GM12875 (cell line): ENCODE measurements around the gene RAB11FIP5.

Experiments
- H3K4me3 ChIP-seq: one replicate; pipeline ENCODE4 v1.5.1; 2011; ENCODE audit warnings: low read depth, low read length, control low read depth
- TF ChIP-seq, protein P1 (sequence below): IDR thresholded peaks from 2 replicates; pipeline ENCODE4 v1.5.1; 2011; ENCODE audit warnings: low read depth, mild to moderate bottlenecking, control low read depth, inconsistent platforms, low read length, moderate library complexity, borderline replicate concordance; ENCODE audit not compliant: insufficient read depth

The RAB11FIP5 gene

DNA sequence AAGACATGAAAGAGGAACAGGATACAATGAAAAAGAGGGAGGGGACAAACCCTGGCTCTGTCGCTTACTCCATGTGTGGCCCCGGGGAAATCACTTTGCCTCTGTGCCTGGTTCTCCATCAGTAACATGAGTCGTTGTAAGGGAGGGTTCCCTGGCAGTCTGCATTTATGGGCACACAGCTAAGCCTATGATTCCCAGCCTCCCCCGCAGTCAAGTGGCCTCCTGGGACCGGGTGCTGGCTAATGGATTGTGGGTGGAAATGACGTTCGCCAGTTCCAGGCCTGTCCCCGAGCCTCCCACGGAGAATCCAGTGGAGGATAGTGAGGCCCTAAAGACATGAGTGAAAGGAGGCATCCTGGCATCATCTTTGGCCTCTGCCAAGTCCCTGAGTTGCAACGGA, 83.9 kb downstream of the RAB11FIP5 start:
- no peak overlapping the region for H3K4me3 ChIP-seq
- TF ChIP-seq, protein P1, sequence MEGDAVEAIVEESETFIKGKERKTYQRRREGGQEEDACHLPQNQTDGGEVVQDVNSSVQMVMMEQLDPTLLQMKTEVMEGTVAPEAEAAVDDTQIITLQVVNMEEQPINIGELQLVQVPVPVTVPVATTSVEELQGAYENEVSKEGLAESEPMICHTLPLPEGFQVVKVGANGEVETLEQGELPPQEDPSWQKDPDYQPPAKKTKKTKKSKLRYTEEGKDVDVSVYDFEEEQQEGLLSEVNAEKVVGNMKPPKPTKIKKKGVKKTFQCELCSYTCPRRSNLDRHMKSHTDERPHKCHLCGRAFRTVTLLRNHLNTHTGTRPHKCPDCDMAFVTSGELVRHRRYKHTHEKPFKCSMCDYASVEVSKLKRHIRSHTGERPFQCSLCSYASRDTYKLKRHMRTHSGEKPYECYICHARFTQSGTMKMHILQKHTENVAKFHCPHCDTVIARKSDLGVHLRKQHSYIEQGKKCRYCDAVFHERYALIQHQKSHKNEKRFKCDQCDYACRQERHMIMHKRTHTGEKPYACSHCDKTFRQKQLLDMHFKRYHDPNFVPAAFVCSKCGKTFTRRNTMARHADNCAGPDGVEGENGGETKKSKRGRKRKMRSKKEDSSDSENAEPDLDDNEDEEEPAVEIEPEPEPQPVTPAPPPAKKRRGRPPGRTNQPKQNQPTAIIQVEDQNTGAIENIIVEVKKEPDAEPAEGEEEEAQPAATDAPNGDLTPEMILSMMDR: no peak

GRCh38 chr2:73027340-73027739, 85.4 kb downstream of the RAB11FIP5 start:
- TF ChIP-seq, protein P1: no peak
- H3K4me3 ChIP-seq: no peak overlapping the region

- H3K4me3 ChIP-seq: no peak overlapping the region
- TF ChIP-seq, protein P1: no peak
These were observed 89.3 kb downstream of the RAB11FIP5 start for GRCh38 chr2:73023497-73023896.
